NCI-H345 treated with DMSO at 0.1 percent for 48 hours (cell line): ENCODE data around the gene EPB41L5.
"Not testable (repeated sequence)": the region's sequence is repeated elsewhere in the genome, so short reads cannot be mapped to it uniquely, and the experiment has no call there.

Experiments used
- DNase-seq: peaks from one replicate; lab custom pipeline; 2025; ENCODE audit not compliant: unreplicated experiment; lab: John Stamatoyannopoulos, UW

The EPB41L5 gene

DNA sequence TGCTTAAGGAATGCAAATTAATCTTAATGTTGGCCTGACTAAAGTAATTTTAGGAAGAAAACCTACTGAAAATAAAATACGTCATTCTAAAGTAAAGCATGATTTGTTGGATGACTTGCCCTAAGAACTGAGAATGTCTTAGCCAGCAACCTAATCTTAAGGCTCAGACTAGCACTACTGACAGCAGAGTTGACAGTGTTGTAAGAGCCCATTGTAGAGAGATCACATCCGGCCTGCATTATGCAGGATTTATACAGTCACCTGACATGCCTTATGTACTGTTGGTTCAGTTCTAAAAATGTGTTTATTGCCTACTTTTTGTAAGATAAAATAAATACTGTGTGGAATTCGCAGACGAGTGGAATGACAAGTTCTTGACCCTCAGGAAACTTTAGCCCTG is 128.0 kb downstream of the EPB41L5 start:
- DNase-seq, result no peak

DNA sequence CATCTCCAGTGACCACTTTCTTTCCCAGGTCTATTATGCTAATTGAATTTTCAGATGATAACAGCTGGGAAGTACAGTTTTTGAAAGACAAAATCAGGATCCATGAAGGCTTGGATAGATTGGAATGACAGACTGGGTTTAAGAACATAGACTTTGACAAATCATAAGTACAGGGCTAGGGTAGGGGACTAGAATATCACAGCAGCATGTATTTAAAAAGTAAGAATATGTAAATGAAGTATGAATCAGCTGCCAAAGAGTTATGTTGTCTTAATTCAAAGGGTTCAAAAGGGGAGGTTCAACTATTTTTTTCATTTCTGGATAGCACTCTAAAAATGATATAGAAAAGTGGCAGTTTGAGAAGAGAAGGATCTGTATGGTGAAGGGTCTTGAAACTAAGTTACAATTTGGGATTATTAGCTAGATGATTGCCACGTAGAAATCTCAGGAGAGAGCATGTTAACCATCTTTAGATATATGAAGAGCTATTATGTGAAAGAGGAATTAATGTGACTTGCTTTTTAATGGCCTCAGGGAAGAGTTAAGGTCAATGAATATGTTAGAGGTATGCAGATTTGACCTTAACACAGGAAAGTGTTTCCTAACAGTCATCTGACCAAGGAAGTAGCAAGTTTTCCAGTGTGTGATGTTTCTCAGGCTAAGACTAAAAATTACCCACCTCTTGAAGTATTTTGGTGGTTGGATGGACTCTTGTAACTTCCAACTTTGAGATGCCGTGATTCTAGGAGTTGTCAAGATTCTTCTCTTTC is 128.6 kb downstream of the EPB41L5 start:
- no peak for DNase-seq

DNA sequence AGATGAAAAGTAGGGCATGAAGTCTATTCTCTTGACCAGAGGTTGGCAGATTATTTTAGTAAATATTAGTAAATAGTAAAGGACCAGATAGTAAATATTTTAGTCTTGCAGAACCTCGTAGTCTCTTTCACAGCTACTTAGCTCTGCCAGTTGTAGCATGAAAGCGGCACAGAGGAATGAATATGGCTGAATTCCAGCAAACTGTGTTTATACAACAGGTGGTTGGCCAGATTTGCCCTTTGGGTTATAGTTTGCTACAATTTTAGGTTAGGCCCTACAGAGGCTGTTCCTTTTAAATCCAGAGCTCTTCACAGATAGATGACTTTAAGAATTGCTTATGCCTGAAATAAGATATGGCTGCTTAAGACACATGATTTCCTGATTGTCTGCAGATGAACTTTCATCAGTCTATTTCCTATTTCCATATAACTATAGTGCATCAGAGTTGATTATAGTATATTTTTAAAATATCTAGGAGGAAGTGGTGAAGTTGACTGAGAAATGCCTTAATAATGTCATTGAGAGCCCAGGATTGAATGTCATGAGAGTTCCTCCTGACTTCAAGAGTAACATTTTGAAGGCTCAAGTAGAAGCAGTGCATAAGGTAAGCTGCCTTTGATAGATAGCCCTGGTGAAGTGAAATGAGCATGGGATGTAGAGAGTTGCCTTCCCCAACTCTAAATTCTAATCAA is 129.8 kb downstream of the EPB41L5 start:
- no peak for DNase-seq

DNA sequence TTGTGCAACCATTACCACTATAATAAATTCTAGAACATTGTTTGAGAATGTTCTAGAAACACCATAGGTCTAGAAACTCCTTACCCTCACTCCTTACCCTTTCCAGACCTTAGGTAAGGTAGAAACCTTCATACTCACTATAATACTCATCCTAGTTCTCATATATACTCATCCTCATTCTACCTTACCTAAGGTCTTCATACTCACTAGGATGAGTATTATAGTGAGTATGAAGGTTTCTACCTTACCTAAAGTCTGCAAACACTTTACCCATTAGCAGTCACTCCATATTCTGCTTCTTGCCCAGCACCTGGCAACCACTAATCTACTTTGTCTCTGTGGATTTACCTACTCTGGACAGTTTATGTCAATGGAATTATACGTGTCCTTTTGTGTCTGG is 135.4 kb downstream of the EPB41L5 start:
- DNase-seq, result no peak

DNA sequence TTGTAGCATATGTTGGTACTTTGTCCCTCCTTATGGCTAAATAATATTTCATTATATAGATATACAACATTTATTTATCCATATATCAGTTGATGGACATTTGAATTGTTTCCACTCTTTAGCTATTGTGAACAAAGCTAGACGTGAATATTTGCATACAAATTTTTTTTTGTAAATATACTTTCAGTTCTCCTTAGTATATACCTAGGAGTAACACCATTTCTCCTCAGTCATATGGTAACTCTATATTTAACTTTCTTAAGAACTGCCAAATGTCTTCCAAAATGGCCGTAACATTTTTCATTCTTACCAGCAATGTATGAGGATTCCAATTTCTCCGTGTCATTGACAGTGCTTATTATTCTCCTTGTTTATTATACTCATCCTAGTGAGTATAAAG is 135.8 kb downstream of the EPB41L5 start:
- no peak for DNase-seq

DNA sequence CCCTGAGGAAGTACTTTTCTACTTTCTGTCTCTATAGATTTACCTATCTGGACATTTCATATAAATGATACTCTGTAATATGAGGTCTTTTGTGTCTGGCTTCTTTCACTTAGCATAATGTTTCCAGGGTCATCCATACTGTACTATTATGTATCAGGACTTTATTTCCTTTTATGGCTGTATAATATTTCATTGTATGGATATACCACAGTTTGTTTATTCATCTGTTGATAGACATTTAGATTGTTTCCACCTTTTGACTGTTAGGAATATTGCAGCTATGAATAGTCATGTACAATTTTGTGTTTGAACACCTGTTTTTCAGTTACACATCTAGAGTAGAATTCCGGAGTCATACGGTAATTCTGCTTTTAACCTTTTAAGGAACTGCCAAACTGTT is 136.5 kb downstream of the EPB41L5 start:
- no peak for DNase-seq

DNA sequence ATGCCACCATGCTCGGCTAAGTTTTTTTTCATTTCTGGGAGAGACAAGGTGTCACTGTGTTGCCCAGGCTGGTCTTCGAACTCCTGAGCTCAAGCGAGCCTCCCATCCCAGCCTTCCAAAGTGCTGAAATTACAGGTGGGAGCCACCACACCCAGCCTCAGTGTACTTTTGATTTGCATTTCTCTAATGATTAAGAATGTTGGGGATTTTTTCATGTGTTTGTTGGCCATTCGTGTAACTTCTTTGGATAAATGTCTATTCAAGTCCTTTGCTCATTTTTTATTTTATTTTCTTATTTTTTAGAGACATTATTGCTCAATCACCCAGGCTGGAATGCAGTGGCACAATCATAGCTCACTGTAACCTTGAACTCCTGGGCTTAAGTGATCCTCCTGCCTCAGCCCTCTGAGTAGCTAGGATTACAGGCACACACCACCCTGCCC is 137.2 kb downstream of the EPB41L5 start:
- DNase-seq, result no peak

DNA sequence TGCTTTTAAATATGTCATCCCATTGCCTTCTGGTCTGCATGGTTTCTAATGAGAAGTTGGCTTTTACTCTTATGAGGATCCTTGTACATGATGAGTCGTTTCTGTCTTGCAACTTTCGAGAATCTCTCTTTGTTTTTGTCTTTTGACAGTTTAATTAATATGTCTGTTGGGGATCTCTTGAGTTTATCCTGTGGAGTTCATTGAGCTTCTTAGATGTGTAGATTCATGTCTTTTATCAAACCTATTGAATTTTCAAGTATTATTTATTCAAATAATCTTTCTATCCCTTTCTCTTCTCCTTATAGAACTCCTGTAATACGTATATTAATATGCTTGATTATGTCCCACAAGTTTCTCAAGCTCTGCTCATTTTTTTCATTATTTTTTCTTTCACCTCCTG is 142.4 kb downstream of the EPB41L5 start:
- DNase-seq, result no peak

DNA sequence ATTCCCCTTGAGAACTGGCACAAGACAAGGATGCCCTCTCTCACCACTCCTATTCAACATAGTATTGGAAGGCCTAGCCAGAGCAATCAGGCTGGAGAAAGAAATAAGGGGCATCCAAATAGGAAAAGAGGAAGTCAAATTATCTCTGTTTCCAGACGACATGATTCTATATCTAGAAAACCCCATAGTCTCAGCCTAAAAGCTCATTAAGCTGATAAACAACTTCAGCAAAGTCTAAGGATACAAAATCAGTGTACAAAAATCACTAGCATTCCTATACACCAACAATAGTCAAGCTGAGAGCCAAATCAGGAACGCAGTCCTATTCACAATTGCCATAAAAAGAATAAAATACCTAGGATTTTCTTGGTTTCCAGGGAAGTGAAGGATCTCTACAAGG is 145.8 kb downstream of the EPB41L5 start:
- not testable (repeated sequence) for DNase-seq

DNA sequence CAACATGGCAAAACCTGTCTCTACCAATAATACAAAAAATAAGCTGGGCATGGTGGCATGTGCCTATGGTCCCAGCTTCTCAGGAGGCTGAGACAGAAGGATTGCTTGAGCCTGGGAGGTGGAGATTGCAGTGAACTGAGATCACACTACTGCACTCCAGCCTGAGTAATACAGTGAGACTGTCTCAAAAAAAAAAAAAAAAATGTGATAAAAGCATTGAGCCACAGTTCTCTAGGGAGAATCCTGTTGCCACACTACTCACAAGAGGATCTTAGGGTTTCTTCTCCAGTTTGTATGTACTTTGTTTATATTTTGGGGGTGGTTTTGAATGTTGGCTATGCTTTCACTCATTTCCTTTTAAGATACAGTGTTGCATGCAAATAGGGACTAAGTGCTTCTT is 148.3 kb downstream of the EPB41L5 start:
- DNase-seq, result no peak

DNA sequence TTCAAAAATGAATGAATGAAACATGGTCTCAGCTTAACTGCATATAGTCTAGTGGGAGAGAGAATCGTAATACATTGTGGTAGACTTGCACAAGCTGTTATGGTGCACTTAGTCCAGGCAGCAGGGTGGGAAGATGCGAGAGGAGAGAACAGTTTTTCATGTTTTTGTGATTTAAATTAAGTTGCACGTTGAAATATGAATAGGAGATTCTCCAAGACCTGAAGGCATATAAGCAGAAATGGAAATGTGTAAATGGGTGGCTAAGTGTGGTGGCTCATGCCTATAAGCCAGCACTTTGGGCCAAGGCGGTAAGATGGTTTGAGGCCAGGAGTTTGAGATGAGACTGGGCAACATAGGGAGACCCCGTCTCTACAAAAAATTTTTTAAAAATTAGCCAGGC is 149.8 kb downstream of the EPB41L5 start:
- DNase-seq, result no peak

DNA sequence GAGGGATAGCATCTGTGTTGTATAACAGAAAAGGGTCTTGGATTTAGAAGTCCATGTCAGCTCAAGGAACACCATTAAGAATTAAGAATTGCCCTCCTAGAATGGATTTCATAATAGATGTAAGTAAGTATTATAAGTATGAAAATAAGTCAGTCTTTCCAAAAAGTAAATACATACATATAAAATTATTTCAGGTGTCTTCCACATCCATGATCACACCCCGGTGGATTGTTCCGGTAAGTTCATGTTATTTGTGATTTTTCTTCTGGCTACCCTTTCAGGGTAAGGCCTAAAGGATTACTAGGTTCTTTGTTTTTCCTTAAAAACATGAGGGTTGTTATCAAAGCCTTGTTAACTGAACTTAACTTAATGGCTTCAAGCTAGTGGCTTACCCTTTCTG is 154.4 kb downstream of the EPB41L5 start:
- DNase-seq, result no peak

DNA sequence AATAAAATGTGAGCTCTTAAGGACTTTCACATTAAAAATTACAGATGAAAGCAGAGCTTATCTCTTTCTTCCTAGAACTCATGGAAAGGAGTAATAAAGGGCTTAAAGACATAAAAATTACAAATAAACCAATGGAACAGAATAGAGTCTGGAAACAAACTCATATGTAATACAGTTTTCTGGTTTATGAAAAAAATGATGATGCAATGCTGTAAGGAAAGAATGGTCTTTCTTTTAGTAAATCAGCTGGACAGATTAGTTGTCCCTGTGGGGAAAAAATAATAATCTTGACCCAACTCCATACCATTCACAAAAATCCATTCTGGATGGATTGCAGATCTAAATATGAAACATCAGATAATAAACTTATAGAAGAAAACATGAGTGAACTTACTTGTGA is 156.1 kb downstream of the EPB41L5 start:
- no peak for DNase-seq

DNA sequence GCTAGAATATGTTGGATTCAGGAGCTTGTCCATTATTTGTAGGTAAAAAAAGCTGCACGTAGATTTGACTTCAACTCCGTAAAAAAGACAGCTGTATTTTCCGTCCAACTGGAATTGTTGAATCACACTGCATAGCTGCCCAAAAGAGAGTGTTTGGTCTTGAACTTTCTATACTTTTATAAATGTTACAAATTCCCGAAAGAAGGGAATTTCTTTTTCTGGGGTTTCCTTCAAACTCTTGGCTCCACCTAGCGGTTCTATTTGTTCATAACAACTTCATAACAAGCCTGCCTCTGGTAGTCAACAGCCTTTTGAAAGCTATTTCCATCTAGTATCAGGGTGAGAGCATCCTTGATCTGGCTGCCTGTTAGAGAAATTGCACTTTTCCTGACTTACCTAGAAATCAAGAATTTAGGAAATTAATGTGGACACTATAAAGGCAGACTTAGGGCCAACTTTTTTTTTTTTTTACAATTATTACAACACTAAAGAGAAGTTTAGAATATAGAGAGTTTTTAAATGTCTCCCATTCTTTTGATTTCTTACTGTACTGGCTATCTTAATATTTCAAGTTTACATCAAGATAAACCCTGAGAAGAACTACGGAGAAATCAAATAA is 162.2 kb downstream of the EPB41L5 start:
- DNase-seq, result peak; percentile 33

DNA sequence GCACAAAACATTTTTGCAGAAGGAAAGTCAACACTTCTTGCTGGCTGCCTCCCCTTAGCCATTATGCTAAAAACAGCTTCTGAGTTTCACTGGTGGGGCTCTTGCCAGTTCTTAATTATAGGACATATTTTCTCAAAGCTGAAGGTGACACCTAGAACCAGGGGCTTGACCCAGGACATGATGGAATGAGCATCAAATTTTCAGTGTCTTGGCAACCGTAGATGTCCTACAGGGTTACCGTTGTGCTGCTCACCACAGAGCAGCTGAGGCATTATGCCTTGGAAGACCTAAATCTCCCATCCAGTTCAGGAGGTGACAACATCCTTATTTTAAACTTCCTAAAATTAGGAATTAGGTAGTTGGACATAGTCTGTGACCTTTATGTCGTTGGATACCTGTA is 163.6 kb downstream of the EPB41L5 start:
- DNase-seq, result no peak

DNA sequence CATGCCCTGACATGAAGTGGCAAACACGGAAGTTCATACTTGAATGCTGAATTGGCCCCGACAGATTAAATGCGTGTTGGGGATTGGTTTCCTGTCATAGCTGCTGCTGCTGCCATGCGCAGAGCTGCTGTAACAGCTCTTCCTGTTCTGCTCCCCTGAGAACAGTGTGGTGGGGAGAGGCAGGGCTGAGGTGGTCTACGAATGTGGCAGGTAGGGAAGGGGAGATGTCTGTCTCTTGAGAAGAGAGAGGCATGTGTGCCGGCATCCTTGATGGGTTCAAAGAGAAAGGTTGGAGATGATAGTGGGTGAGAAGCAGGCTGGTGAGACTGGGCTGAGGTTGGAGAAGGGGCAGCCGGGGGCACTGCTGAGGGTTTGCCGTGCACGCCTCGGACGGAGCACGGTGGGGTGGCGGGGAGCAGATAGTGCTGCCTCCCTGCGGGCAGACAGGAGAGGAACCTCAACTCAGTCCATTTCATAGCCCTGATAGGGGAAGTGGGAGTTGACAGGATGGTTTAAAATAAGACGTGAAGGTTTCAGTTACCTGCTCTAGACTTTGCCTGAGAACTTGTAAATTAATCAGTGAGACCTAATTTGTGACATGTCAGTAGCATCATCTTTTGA is 164.2 kb downstream of the EPB41L5 start:
- DNase-seq, result no peak

DNA sequence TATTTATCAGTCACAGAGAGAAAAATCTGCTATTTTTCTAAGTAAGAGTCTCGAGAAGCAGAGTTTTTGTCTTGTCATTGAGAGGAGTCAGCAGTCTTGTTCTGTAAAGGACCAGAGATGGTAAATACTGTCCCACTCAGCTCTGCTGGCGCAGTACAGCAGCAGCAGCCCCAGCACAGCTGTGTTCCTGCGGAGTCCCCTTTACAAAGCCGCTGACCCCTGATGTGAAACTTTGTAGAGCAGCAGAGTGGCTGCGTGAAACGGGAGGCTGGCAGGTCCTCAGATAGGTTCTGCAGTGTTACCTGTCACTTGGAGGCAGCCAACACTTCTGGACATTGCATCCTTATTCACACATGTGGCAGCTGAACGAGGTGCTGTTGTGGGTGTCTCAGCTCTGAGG is 165.1 kb downstream of the EPB41L5 start:
- DNase-seq, result no peak

DNA sequence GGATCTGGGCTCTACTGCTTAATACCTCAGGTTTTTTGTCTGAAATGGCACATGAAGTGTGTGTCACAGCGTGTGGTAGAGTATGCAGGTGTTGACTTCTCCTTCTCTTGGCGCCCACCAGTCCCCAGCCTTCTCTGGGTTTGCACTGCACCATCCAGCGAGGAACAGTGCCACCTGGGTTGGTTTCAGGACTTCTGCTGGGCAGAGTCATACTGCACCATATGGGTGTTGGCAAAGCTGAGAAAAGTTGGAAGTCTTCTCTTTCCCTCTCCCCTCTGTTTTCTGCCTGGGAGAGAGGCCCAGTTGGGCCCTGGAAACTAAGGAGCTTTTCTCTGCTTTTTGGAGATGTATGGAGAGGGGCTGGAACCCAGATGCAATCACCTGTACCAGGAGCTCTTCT is 166.5 kb downstream of the EPB41L5 start:
- no peak for DNase-seq

DNA sequence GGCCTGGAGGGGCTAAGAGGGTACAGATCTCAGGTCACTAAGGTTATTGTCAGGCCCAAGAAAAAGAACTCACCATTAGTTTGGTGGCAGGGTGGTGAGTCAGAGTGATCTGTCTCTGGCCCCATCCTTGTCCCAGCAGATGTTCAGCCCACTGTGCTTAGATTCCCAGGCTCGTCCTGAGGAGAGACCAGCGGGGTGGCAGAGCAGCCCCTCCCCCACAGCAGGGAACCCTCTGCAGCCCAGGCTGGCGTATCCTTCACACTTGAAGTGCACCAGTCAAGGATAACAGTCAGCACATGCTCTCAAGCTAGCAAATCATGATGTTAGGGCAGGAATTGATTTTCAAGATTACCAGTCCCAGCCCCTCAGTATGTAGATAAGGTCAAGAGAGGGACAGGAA is 167.2 kb downstream of the EPB41L5 start:
- no peak for DNase-seq

DNA sequence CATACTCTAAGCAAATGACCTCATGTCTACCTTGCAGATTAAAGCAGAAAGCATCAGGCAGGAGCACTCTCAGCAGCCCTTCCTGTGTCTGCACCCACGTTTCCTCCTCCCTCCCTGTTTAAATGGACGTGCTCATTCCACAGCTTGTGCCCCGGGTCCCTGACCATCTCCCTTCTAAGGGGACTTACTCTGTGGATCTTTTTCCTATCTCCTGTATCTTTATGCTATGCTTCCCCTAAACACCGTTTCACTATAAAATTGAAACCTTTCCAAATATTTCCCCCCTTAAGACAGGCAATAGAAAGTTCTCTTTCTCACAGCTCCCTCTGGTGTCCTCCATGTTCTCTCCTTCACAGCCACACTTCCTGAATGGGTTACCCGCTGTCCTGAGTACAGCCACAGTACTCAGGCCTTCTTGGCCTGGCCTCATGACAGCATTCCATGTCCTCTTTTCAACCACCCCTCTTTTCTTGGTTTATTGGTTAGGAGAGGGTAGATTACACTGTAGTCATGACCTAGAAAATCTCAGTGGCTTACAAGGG is 169.2 kb downstream of the EPB41L5 start:
- no peak for DNase-seq

DNA sequence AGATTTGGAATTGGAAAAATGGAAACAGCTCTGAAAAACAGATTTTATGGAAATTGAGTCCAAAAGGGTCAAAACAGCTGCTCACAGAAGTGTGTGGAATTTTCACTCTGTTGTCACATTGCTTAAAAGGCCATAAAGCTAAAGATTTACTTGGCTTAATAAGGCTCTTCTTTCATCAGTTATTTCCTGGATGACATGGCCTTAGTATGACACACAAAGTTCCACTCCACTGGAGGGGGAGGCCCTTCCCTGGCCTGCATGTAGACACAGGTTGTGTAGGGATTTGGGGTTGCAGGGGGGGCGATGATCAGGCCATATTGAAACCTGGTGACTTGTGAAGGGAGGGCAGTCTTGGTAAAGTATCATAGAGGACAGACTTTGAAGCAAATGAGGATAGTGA is 176.3 kb downstream of the EPB41L5 start:
- DNase-seq, result no peak

DNA sequence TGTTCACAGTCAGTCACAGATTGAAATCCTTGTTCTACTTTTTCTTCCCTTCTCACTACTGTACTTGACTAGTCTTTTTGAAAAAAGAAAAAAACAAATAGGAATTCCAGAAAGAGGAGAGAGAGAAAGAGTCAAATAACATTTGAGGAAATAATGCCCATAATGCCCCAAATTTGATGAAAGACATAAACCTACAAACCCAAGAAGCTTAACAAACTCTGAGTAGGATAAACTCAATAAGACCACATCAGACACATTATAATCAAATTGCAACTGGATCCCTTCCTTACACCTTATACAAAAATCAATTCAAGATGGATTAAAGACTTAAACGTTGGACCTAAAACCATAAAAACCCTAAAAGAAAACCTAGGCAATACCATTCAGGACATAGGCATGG is 179.4 kb downstream of the EPB41L5 start:
- DNase-seq, result no peak
